Kidney epithelial cell (primary cell): Measurements from ENCODE around the gene ERICH6B. TPM values are rescaled to one million over a fixed set of nuclear protein-coding genes. Genes with fewer than 3 reads are reported as not detected.
A peak's percentile ranks its signal among the peaks of the same experiment; 100 is the strongest.

ENCODE experiments used
- DNase-seq: peaks from one replicate; pipeline ENCODE4 v3.0.0-alpha.2; 2010; ENCODE audit warnings: low read depth
- H3K27me3 ChIP-seq: 2 replicates; pipeline ENCODE4 v1.6.0; 2011; ENCODE audit warnings: low read length; ENCODE audit not compliant: control insufficient read depth, insufficient read depth
- H3K36me3 ChIP-seq: 2 replicates; pipeline ENCODE4 v1.5.1; 2011; ENCODE audit warnings: low read length; ENCODE audit not compliant: control insufficient read depth, insufficient read depth
- H3K4me3 ChIP-seq: 2 replicates; pipeline ENCODE4 v1.5.1; 2011; ENCODE audit warnings: low read depth, mild to moderate bottlenecking, control low read depth, low read length
- total RNA-seq: library from RNA; depleted of rRNA; stranded (reverse); fragments of >200 nt; gene quantifications from 2 replicates; pipeline ENCODE4 v1.2.3, GENCODE V29; 2015
- TF ChIP-seq, protein P1 (sequence below): IDR thresholded peaks from 2 replicates; pipeline ENCODE4 v1.5.1; 2011; ENCODE audit warnings: mild to moderate bottlenecking, moderate library complexity, low read length, control low read depth, inconsistent platforms; ENCODE audit not compliant: insufficient read depth, poor library complexity, severe bottlenecking

Gene ERICH6B
- total RNA-seq, 1 donor from 2014 or later: not detected

DNA sequence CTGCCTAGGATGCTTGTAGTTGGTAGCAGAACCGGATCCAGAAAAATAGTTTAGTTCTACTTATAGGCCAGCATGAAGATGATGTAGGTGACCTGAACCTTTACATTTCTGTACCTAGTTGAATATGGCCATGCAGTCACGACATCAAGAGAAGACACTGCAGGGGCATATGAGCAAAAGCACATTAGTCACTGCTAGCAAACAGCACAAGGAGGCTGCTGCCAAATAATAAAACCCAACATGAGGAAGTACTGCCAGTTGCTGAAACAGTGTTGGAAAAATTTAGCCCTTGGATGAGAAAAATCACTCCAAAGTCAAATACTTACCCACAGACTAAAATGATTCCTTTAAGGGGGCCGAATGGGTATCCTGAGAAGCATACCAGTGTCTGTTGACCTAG, 20.8 kb downstream of the ERICH6B start:
- TF ChIP-seq, protein P1, sequence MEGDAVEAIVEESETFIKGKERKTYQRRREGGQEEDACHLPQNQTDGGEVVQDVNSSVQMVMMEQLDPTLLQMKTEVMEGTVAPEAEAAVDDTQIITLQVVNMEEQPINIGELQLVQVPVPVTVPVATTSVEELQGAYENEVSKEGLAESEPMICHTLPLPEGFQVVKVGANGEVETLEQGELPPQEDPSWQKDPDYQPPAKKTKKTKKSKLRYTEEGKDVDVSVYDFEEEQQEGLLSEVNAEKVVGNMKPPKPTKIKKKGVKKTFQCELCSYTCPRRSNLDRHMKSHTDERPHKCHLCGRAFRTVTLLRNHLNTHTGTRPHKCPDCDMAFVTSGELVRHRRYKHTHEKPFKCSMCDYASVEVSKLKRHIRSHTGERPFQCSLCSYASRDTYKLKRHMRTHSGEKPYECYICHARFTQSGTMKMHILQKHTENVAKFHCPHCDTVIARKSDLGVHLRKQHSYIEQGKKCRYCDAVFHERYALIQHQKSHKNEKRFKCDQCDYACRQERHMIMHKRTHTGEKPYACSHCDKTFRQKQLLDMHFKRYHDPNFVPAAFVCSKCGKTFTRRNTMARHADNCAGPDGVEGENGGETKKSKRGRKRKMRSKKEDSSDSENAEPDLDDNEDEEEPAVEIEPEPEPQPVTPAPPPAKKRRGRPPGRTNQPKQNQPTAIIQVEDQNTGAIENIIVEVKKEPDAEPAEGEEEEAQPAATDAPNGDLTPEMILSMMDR: no peak
- no peak for DNase-seq
- Histone ChIP-seq H3K4me3 (no peak overlapping the region), H3K27me3 (peaks cover 6% of the 10 kb centered on the region), H3K36me3 (no peaks in the 10 kb centered on the region)

DNA sequence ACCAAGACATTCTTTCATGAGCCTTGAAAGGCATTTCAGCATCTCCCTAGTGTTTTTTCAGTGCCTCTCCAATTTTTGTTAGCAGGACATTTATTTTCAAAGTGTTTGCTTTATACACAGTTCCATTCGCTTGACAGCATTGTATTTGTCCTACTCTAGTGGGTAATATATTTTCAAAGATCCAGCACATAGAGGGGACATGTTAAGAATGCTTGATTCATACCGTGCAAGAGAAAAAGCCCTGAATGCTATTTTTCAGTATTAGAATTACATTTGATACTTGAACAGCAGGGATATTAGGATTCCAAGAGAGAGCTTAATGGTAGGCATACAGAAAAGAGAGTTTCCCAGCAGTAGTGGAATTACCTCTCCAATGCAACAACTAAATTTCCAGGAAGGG, 21.3 kb downstream of the ERICH6B start:
- DNase-seq: no peak
- TF ChIP-seq, protein P1: no peak

DNA sequence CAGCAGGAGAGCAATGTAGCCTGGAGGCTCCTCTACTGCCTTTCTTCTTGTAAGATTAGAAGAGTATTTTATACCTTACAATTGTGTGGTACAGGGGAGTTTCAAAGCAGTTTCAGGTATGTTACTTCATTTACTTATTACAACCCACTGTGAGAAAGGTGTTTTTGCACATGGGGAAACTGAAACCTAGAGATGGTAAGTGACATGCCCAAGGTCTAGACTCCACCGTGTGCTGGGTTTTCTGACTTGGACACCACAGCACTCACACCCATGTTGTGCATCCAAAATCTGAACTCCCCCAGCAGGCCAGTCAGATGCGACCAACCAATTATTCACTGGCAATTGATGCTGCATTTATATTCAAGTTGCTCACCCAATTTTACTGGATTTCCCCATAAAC, 22.8 kb downstream of the ERICH6B start:
- Histone ChIP-seq H3K36me3 (no peaks in the 10 kb centered on the region), H3K4me3 (no peak overlapping the region), H3K27me3 (peaks cover 4% of the 10 kb centered on the region)
- TF ChIP-seq, protein P1: no peak
- DNase-seq: no peak

More for the DNA sequence above, 21.3 kb downstream of the ERICH6B start:
- H3K27me3 ChIP-seq: peaks cover 6% of the 10 kb centered on the region
- H3K4me3 ChIP-seq: no peak overlapping the region
- H3K36me3 ChIP-seq: no peaks in the 10 kb centered on the region

DNA sequence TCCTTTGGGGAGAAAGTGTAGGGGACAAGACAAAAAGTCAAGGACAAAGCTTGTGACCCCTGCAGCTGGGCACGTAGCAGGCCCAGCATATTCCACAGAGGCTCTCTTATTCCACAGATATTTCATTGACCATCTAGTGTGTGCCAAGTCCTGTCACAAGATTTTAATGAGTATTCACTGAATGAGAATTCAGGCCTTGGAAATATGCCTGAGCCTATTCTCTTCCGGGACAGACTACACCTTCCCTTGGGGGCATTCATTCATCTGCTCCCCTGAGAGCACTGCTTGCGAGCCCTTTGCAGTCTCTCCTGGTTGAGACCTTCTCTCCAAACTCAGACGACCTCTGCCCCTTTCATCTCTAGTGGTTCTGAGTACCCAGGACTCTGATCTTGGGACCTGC, 25.5 kb downstream of the ERICH6B start:
- H3K36me3 ChIP-seq: no peaks in the 10 kb centered on the region
- no peak for DNase-seq
- TF ChIP-seq, protein P1: no peak
- no peak overlapping the region for H3K4me3 ChIP-seq
- peaks cover 4% of the 10 kb centered on the region for H3K27me3 ChIP-seq

DNA sequence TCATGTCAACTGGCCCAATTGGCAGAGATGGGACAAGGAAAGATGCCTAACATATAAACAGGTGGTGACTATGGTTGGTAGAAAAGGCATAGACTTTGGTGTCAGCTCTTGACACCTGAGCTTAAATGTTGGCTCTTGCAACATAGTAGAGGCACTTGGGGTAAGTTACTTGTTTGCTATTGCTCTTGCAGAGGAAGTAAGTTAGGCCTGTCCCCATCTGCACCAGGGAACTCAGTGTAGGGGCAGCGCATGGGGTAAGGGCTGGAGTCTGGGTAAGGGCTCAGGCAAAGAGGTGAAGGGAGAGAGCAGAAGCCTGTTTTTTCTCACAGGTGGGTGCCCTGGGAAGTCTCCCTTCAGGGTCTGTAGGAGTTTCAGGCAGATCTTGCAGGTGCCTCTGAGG, 27.6 kb downstream of the ERICH6B start:
- peaks cover 2% of the 10 kb centered on the region for H3K27me3 ChIP-seq
- TF ChIP-seq, protein P1: no peak
- H3K36me3 ChIP-seq: no peaks in the 10 kb centered on the region
- no peak for DNase-seq
- H3K4me3 ChIP-seq: no peak overlapping the region

DNA sequence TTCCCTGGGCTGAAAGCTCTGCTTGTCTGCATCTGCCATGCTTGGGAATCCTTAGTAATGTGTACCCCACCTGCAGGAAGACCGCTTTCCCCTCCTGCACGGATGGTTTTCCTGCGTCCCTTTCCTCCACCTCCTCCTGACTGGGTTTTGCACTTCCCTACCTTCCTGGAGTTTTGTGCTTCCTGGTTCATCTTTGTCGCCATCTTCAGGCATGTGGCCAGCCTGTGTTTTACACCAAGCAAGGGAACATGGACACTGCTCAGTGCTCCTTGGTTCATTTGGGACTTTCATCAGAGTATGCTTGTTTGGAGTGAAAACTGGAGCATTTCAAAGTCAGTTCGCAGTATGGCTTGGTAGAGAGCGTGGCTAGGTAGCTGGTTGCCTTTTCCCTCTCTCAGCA, 30.7 kb downstream of the ERICH6B start:
- H3K36me3 ChIP-seq: no peaks in the 10 kb centered on the region
- DNase-seq: no peak
- H3K27me3 ChIP-seq: no peaks in the 10 kb centered on the region
- H3K4me3 ChIP-seq: no peak overlapping the region
- TF ChIP-seq, protein P1: peak; percentile 25
